Activated naive CD4-positive, alpha-beta T cell (primary cell): ENCODE data around the gene ARGLU1.

Experiments used
- DNase-seq, 4 experiments: peaks; one replicate each; lab custom pipeline; 2025; lab: John Stamatoyannopoulos, UW

The ARGLU1 gene

GRCh38 chr13:106499896-106500295 is 68.0 kb downstream of the ARGLU1 start:
- no peak for DNase-seq

- DNase-seq = no peak
Observed at GRCh38 chr13:106499113-106499512, 68.8 kb downstream of the ARGLU1 start.

- no peak for DNase-seq
Observed at GRCh38 chr13:106498571-106498970, 69.4 kb downstream of the ARGLU1 start.

- DNase-seq = no peak
Observed at GRCh38 chr13:106498158-106498557, 69.8 kb downstream of the ARGLU1 start.

GRCh38 chr13:106497079-106497478 is 70.9 kb downstream of the ARGLU1 start:
- no peak for DNase-seq

GRCh38 chr13:106496072-106496997 is 71.6 kb downstream of the ARGLU1 start:
- DNase-seq = no peak

GRCh38 chr13:106494936-106495335 is 73.0 kb downstream of the ARGLU1 start:
- no peak for DNase-seq

- DNase-seq = no peak
Observed at GRCh38 chr13:106494506-106494905, 73.4 kb downstream of the ARGLU1 start.

GRCh38 chr13:106493533-106494220 is 74.3 kb downstream of the ARGLU1 start:
- DNase-seq = no peak

GRCh38 chr13:106492588-106493475 is 75.1 kb downstream of the ARGLU1 start:
- no peak for DNase-seq

GRCh38 chr13:106491928-106492587 is 75.9 kb downstream of the ARGLU1 start:
- DNase-seq = no peak
